IMR-90 (cell line): ENCODE measurements around the gene CACNA1D. TPM values are rescaled to one million over a fixed set of nuclear protein-coding genes. Genes with fewer than 3 reads are reported as not detected.

Source experiments
- ATAC-seq: fragments of 200-7000 bp; cut with Tn5 transposase; 2 replicates; pipeline ENCODE4 v1.9.1; 2020; ENCODE audit warnings: low read depth, mild to moderate bottlenecking, moderate library complexity
- BruUV-seq: library from RNA; stranded (reverse); fragments of 400-500 nt; replicated peaks from 2 replicates; lab custom pipeline; 2021; lab: Mats Ljungman, UMichigan
- CTCF ChIA-PET: fragments of 300-600 bp; formaldehyde crosslinking; extraction: SDS; loops from one replicate; lab custom pipeline; 2021; ENCODE audit warnings: antibody characterized with exemption; lab: Yijun Ruan, JAX
- POLR2A ChIA-PET: fragments of 300-600 bp; sonication (Branson Sonifier 250); formaldehyde crosslinking; loops from one replicate; lab custom pipeline; 2022; ENCODE audit warnings: antibody characterized with exemption; ENCODE audit not compliant: unreplicated experiment; lab: Charles Lee
- DNase-seq: peaks from one replicate; pipeline ENCODE4 v3.0.0; 2013
- H2AFZ ChIP-seq: replicated peaks from 2 replicates; pipeline ENCODE3; 2013; ENCODE audit warnings: low read length, mild to moderate bottlenecking; ENCODE audit not compliant: poor library complexity
- H2AK5ac ChIP-seq: 2 replicates; pipeline ENCODE4 v1.6.1; 2013; ENCODE audit warnings: low read depth, low read length, inconsistent platforms
- H2AK9ac ChIP-seq: replicated peaks from 2 replicates; pipeline ENCODE3; 2013; ENCODE audit warnings: mild to moderate bottlenecking, low read depth, low read length, moderate library complexity; ENCODE audit not compliant: poor library complexity
- H2BK120ac ChIP-seq: 2 replicates; pipeline ENCODE4 v1.6.1; 2013; ENCODE audit warnings: low read depth, low read length, inconsistent platforms
- H2BK15ac ChIP-seq: 3 replicates; pipeline ENCODE4 v1.6.1; 2013; ENCODE audit warnings: low read depth, low read length, inconsistent platforms
- H2BK20ac ChIP-seq: 2 replicates; pipeline ENCODE4 v1.6.1; 2013; ENCODE audit warnings: low read depth, mild to moderate bottlenecking, inconsistent platforms, low read length, moderate library complexity
- H2BK5ac ChIP-seq: 2 replicates; pipeline ENCODE4 v1.6.1; 2013; ENCODE audit warnings: mild to moderate bottlenecking, low read depth, low read length, inconsistent platforms; ENCODE audit not compliant: poor library complexity, severe bottlenecking
- H3K14ac ChIP-seq: replicated peaks from 2 replicates; pipeline ENCODE4 v1.6.1; 2013; ENCODE audit warnings: low read depth, low read length, inconsistent platforms
- H3K18ac ChIP-seq: 2 replicates; pipeline ENCODE4 v1.6.1; 2013; ENCODE audit warnings: low read depth, low read length, control low read depth
- H3K23ac ChIP-seq: 2 replicates; pipeline ENCODE4 v1.6.1; 2013; ENCODE audit warnings: low read depth, low read length, inconsistent platforms
- H3K27ac ChIP-seq: 2 replicates; pipeline ENCODE4 v1.5.1; 2013; ENCODE audit warnings: mild to moderate bottlenecking, control low read depth, low read length; ENCODE audit not compliant: insufficient read depth
- H3K27me3 ChIP-seq: 2 replicates; pipeline ENCODE4 v1.6.1; 2013; ENCODE audit warnings: low read length; ENCODE audit not compliant: control insufficient read depth, insufficient read depth
- H3K36me3 ChIP-seq: 2 replicates; pipeline ENCODE4 v1.6.1; 2013; ENCODE audit warnings: low read length, mixed read lengths; ENCODE audit not compliant: control insufficient read depth, insufficient read depth
- H3K4ac ChIP-seq: 2 replicates; pipeline ENCODE4 v1.6.1; 2013; ENCODE audit warnings: low read depth, low read length, inconsistent platforms
- H3K4me1 ChIP-seq: 2 replicates; pipeline ENCODE4 v1.6.1; 2013; ENCODE audit warnings: low read length, mixed read lengths; ENCODE audit not compliant: control insufficient read depth, insufficient read depth
- H3K4me2 ChIP-seq: 2 replicates; pipeline ENCODE4 v1.6.1; 2013; ENCODE audit warnings: low read depth, mild to moderate bottlenecking, control low read depth, low read length, moderate library complexity
- H3K4me3 ChIP-seq: 2 replicates; pipeline ENCODE4 v1.5.1; 2013; ENCODE audit warnings: low read depth, mild to moderate bottlenecking, control low read depth, low read length, moderate library complexity; ENCODE audit not compliant: insufficient read depth
- H3K56ac ChIP-seq: 2 replicates; pipeline ENCODE4 v1.6.1; 2013; ENCODE audit warnings: low read length, inconsistent platforms; ENCODE audit not compliant: insufficient read depth; ENCODE audit errors: extremely low read depth
- H3K79me1 ChIP-seq, 2 experiments: 2 replicates each; pipeline ENCODE4 v1.6.1; 2013; ENCODE audit warnings: low read length in 2 of 2, inconsistent platforms in 1 of 2, low read depth in 1 of 2
- H3K9ac ChIP-seq: 2 replicates; pipeline ENCODE4 v1.6.1; 2013; ENCODE audit warnings: low read depth, low read length, control low read depth
- H3K9me1 ChIP-seq: 2 replicates; pipeline ENCODE4 v1.6.1; 2013; ENCODE audit warnings: low read length, inconsistent platforms; ENCODE audit not compliant: insufficient read depth
- H3K9me3 ChIP-seq: 2 replicates; pipeline ENCODE4 v1.6.1; 2013; ENCODE audit warnings: low read length; ENCODE audit not compliant: control insufficient read depth, insufficient read depth
- H4K20me1 ChIP-seq: 2 replicates; pipeline ENCODE4 v1.6.1; 2013; ENCODE audit warnings: low read length, inconsistent platforms; ENCODE audit not compliant: insufficient read depth
- H4K5ac ChIP-seq: 2 replicates; pipeline ENCODE4 v1.6.1; 2013; ENCODE audit warnings: mild to moderate bottlenecking, low read depth, low read length, control low read depth
- H4K8ac ChIP-seq, 2 experiments: 2 replicates each; pipeline ENCODE4 v1.6.1; 2013; ENCODE audit warnings: low read depth in 2 of 2, low read length in 2 of 2, control low read depth in 1 of 2, inconsistent platforms in 1 of 2
- H4K91ac ChIP-seq: 2 replicates; pipeline ENCODE4 v1.6.1; 2013; ENCODE audit warnings: low read depth, low read length, inconsistent platforms; ENCODE audit not compliant: insufficient read depth
- BHLHE40 ChIP-seq: fragments of 150-350 bp; IDR thresholded peaks from 2 replicates; pipeline ENCODE4 v1.6.1; 2016; ENCODE audit warnings: mild to moderate bottlenecking, low read depth, low read length
- CHD1 ChIP-seq: IDR thresholded peaks from 2 replicates; pipeline ENCODE4 v1.6.1; 2012; ENCODE audit warnings: low read depth, low read length, improper control_type of control experiment
- FOS ChIP-seq: fragments of 150-350 bp; IDR thresholded peaks from 2 replicates; pipeline ENCODE4 v1.6.1; 2016; ENCODE audit warnings: low read depth, low read length
- MAFK ChIP-seq: IDR thresholded peaks from 2 replicates; pipeline ENCODE4 v1.6.1; 2012; ENCODE audit warnings: low read depth, low read length, improper control_type of control experiment
- MXI1 ChIP-seq: IDR thresholded peaks from 2 replicates; pipeline ENCODE4 v1.6.1; 2012; ENCODE audit warnings: low read depth, mild to moderate bottlenecking, low read length, moderate library complexity, borderline replicate concordance
- NFE2L2 ChIP-seq: fragments of 150-350 bp; IDR thresholded peaks from 2 replicates; pipeline ENCODE4 v1.6.1; 2016; ENCODE audit warnings: low read depth, mild to moderate bottlenecking, low read length
- POLR2A ChIP-seq: IDR thresholded peaks from 2 replicates; pipeline ENCODE4 v1.6.1; 2012; ENCODE audit warnings: mild to moderate bottlenecking, low read depth, low read length
- RAD21 ChIP-seq: IDR thresholded peaks from 2 replicates; pipeline ENCODE4 v1.6.1; 2012; ENCODE audit warnings: low read length, improper control_type of control experiment
- RCOR1 ChIP-seq: IDR thresholded peaks from 2 replicates; pipeline ENCODE4 v1.6.1; 2012; ENCODE audit warnings: mild to moderate bottlenecking, low read length, improper control_type of control experiment; ENCODE audit not compliant: insufficient replicate concordance
- RFX5 ChIP-seq: IDR thresholded peaks from 2 replicates; pipeline ENCODE4 v1.8.0; 2012; ENCODE audit warnings: low read depth, mild to moderate bottlenecking, low read length, moderate library complexity
- WGBS, 2 experiments: methylation state at CpG; one replicate each; pipeline versions ENCODE4 v1.1.5 to v1.1.7; 2013; ENCODE audit warnings: missing lambda C conversion rate in 2 of 2; ENCODE audit not compliant: insufficient read length in 1 of 2; ENCODE audit errors: extremely low coverage in 2 of 2; 5-methylcytosine and 5-hydroxymethylcytosine counted together
- dilution Hi-C: fragments of 300-500 bp; cut with HindIII; formaldehyde crosslinking; loops from one replicate; pipeline ENCODE4 v1.14.3; 2018; ENCODE audit warnings: low sequenced_read_pairs; ENCODE audit not compliant: unreplicated experiment
- in situ Hi-C: fragments of 300-500 bp; cut with MboI; formaldehyde crosslinking; loops from 3 replicates; pipeline ENCODE4 v1.14.3; 2019; ENCODE audit warnings: low sequenced_read_pairs, inconsistent platforms, mixed read lengths
- intact Hi-C: fragments of 100-400 bp; cut with micrococcal nuclease; formaldehyde crosslinking; loops from 2 replicates; pipeline ENCODE4 v1.10.0; 2022
- polyA plus RNA-seq, 3 experiments: library from polyadenylated mRNA; depleted of rRNA; stranded (reverse); fragments of >200 nt; gene quantifications; 2 replicates each; pipeline ENCODE4 v1.2.3, GENCODE V29; 2012; ENCODE audit warnings: low replicate concordance in 1 of 3
- total RNA-seq: library from RNA; depleted of rRNA; stranded (reverse); fragments of >200 nt; gene quantifications from 2 replicates; pipeline ENCODE4 v1.2.3, GENCODE V29; 2012
- TF ChIP-seq, protein P1 (sequence below): conservative IDR thresholded peaks from 2 replicates; pipeline ENCODE4 v1.5.1; 2012; ENCODE audit warnings: mild to moderate bottlenecking, low read depth, low read length, improper control_type of control experiment
- TF ChIP-seq, protein P2 (sequence below): fragments of 150-350 bp; IDR thresholded peaks from 2 replicates; pipeline ENCODE4 v1.6.1; 2017; ENCODE audit warnings: mild to moderate bottlenecking, antibody characterized with exemption, low read length, low read depth
- TF ChIP-seq, protein P3 (sequence below): fragments of 150-350 bp; IDR thresholded peaks from 2 replicates; pipeline ENCODE4 v1.6.1; 2016; ENCODE audit warnings: low read depth, mild to moderate bottlenecking, low read length, moderate library complexity, borderline replicate concordance

CACNA1D gene
- total and polyA plus RNA-seq, 2 of the 4 experiments (the other 2 are of a cell fraction), result 0.07 TPM; not detected in 1

DNA sequence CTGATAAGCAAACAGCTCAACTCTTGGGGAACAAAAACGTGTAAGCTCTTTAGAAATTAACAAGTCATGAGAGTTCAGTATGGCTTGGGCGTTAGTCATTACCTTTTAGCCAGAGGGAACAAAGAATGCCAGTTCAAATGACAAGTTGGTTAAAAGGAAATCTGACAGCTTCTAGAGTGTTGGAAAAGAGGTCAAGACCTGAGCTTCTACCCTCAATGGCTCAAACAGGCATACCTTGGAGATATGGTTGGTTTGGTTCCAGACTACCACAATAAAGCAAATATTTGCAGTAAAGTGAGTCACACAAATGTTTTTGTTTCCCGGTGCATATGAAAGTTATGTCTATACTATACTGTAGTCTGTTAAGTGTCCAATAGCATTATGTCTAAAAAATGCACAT, 136.1 kb downstream of the CACNA1D start:
- no peak for TF ChIP-seq RFX5
- TF ChIP-seq MAFK, result no peak
- TF ChIP-seq RCOR1, result no peak
- no peak for TF ChIP-seq BHLHE40
- no peak for TF ChIP-seq CHD1
- TF ChIP-seq, protein P1, sequence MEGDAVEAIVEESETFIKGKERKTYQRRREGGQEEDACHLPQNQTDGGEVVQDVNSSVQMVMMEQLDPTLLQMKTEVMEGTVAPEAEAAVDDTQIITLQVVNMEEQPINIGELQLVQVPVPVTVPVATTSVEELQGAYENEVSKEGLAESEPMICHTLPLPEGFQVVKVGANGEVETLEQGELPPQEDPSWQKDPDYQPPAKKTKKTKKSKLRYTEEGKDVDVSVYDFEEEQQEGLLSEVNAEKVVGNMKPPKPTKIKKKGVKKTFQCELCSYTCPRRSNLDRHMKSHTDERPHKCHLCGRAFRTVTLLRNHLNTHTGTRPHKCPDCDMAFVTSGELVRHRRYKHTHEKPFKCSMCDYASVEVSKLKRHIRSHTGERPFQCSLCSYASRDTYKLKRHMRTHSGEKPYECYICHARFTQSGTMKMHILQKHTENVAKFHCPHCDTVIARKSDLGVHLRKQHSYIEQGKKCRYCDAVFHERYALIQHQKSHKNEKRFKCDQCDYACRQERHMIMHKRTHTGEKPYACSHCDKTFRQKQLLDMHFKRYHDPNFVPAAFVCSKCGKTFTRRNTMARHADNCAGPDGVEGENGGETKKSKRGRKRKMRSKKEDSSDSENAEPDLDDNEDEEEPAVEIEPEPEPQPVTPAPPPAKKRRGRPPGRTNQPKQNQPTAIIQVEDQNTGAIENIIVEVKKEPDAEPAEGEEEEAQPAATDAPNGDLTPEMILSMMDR, result no peak
- TF ChIP-seq, protein P2, sequence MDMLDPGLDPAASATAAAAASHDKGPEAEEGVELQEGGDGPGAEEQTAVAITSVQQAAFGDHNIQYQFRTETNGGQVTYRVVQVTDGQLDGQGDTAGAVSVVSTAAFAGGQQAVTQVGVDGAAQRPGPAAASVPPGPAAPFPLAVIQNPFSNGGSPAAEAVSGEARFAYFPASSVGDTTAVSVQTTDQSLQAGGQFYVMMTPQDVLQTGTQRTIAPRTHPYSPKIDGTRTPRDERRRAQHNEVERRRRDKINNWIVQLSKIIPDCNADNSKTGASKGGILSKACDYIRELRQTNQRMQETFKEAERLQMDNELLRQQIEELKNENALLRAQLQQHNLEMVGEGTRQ, result no peak
- no peak for TF ChIP-seq POLR2A
- TF ChIP-seq, protein P3, sequence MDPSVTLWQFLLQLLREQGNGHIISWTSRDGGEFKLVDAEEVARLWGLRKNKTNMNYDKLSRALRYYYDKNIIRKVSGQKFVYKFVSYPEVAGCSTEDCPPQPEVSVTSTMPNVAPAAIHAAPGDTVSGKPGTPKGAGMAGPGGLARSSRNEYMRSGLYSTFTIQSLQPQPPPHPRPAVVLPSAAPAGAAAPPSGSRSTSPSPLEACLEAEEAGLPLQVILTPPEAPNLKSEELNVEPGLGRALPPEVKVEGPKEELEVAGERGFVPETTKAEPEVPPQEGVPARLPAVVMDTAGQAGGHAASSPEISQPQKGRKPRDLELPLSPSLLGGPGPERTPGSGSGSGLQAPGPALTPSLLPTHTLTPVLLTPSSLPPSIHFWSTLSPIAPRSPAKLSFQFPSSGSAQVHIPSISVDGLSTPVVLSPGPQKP, result no peak
- TF ChIP-seq FOS, result no peak
- no peak for TF ChIP-seq RAD21
- no peak for TF ChIP-seq MXI1
- no peak for TF ChIP-seq NFE2L2
- Histone ChIP-seq H4K8ac (no peak overlapping the region), H3K14ac (no peak overlapping the region), H2AFZ (no peak overlapping the region), H2BK120ac (no peak overlapping the region), H4K20me1 (no peaks in the 10 kb centered on the region), H2AK5ac (no peak overlapping the region), H4K91ac (no peak overlapping the region), H2BK15ac (no peak overlapping the region), H3K4me2 (no peak overlapping the region), H3K9me3 (no peaks in the 10 kb centered on the region), H3K4me3 (no peak overlapping the region), H3K27ac (no peak overlapping the region), H3K23ac (no peak overlapping the region), H4K5ac (no peak overlapping the region), H3K36me3 (no peaks in the 10 kb centered on the region), H3K4me1 (no peaks in the 10 kb centered on the region), H3K4ac (no peak overlapping the region), H2BK20ac (no peak overlapping the region), H2BK5ac (no peak overlapping the region), H2AK9ac (no peak overlapping the region), H3K18ac (no peak overlapping the region), H3K9me1 (no peaks in the 10 kb centered on the region), H3K79me1 (no peaks in the 10 kb centered on the region), H3K56ac (no peak overlapping the region), H3K9ac (no peak overlapping the region), H3K27me3 (no peaks in the 10 kb centered on the region)
- CTCF ChIA-PET, result no interaction called here
- no TSS peak for BruUV-seq
- dilution Hi-C loops (no loop called here), intact Hi-C loops (no loop called here), in situ Hi-C loops (no loop called here)
- no peak for ATAC-seq
- DNase-seq, result no peak
- POLR2A ChIA-PET, result no interaction called here
- 24% methylated on average over 2 of the region's 3 CpGs; no CpG with 5 or more reads in 1 of the 2 experiments for WGBS, 2 experiments
